ENCODE measurements around the gene LRP1B. TPM values are rescaled to one million over a fixed set of nuclear protein-coding genes. Genes with fewer than 3 reads are reported as not detected.

Gene LRP1B
- total and polyA plus RNA-seq, 2 of the 8 experiments (the other 6 are each of a cell fraction or from before 2014, with no cell fraction given) = 0.03 TPM; not detected in 1

DNA sequence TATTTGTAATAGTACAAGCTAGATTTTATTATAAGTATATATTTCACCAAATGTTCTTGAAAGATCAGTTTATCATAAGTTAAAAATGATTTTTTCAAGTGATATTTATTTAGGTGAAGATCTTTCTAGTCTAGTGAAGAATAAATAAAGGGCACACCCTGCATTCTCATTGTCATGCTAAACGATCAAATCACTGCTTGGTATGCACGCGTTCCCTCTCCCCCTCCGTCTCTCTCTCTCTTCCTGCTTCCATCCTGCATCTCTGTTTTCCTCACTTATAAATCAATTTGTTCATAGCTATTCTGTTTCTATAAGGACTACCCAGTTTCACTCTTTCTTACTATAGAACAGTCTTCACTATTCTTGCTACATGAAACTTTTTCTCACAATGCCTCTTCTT, 1067.4 kb downstream of the LRP1B start:
- WGBS, 2 experiments (ENCODE audit: extremely low coverage in 1 of 2, insufficient coverage in 1 of 2, insufficient read length in 1 of 2, insufficient replicate concordance in 2 of 2, low coverage in 1 of 2, low lambda C conversion rate in 2 of 2, missing lambda C conversion rate in 1 of 2) = 67% methylated on average over 4 of the region's 4 CpGs; no CpG with 5 or more reads in 1 of the 2 experiments

More for the DNA sequence above, 1067.4 kb downstream of the LRP1B start:
- no peaks in the 10 kb centered on the region for H3K79me2 ChIP-seq (ENCODE audit: control insufficient read depth in 1 of 2, insufficient read depth in 2 of 2, low read length in 2 of 2)
- FAIRE-seq (peak; percentile 7), DNase-seq (ENCODE audit: low read depth in 1 of 2, low spot score in 2 of 2) (no peak)
- H2BK120ac ChIP-seq (replicated peaks; ENCODE audit: low read depth, low read length) = no peak overlapping the region
- CTCF ChIA-PET (ENCODE audit: partially characterized antibody) = no interaction called here
- H2BK20ac ChIP-seq (ENCODE audit: low read length) = no peak overlapping the region
- no peaks in the 10 kb centered on the region for H3K23me2 ChIP-seq (ENCODE audit: low read depth, low read length)
- H4K5ac ChIP-seq (ENCODE audit: insufficient read length, low read depth, low read length) = no peak overlapping the region
- H3K18ac ChIP-seq (ENCODE audit: extremely low read depth, low read length) = no peak overlapping the region
- no peak overlapping the region for H3K4ac ChIP-seq (replicated peaks; ENCODE audit: insufficient read length, low read depth, low read length)
- H3K4me1 ChIP-seq (replicated peaks in 1 of 4; ENCODE audit: control insufficient read depth in 3 of 4, insufficient read depth in 4 of 4, low read length in 3 of 4) = peaks cover 0 to 6% (median 1%) of the 10 kb centered on the region in 4 experiments; a peak in 2 of 7 replicates
- H2BK12ac ChIP-seq (ENCODE audit: low read depth, low read length) = no peak overlapping the region
- H3K56ac ChIP-seq (replicated peaks; ENCODE audit: insufficient read length, low read depth, low read length) = no peak overlapping the region
- 0 out of 2 replicates have a peak overlapping the region, but pooled peaks have one; percentile 64 for H2AFZ ChIP-seq (ENCODE audit: low read length)
- H2AK5ac ChIP-seq (ENCODE audit: low read depth, low read length) = no peak overlapping the region
- no peak overlapping the region for H3K9ac ChIP-seq (replicated peaks in 1 of 4; ENCODE audit: extremely low read depth in 1 of 4, low read depth in 3 of 4, low read length in 3 of 4)
- no peaks in the 10 kb centered on the region for H3K27me3 ChIP-seq (replicated peaks in 1 of 4; ENCODE audit: control insufficient read depth in 3 of 4, extremely low read depth in 1 of 4, insufficient read depth in 3 of 4, low read length in 3 of 4)
- no peak overlapping the region for H3K14ac ChIP-seq (ENCODE audit: insufficient read length)
- no peak overlapping the region for H4K91ac ChIP-seq (replicated peaks; ENCODE audit: insufficient read length, low read length)
- H2BK15ac ChIP-seq (ENCODE audit: low read length) = no peak overlapping the region
- H3K27ac ChIP-seq (ENCODE audit: low read depth, low read length) = no peak overlapping the region
- no peak overlapping the region for H3K23ac ChIP-seq (ENCODE audit: insufficient read length)
- no peak overlapping the region for H4K8ac ChIP-seq (ENCODE audit: extremely low read depth, insufficient read depth, low read length)
- TF ChIP-seq TEAD4 (IDR thresholded peaks at IDR 0.05; ENCODE audit: low read depth, low read length) (peak; percentile 77), EP300 (IDR thresholded peaks at IDR 0.05; ENCODE audit: borderline replicate concordance in 1 of 2, low read depth in 2 of 2, low read length in 2 of 2) (no peak)
- no peaks in the 10 kb centered on the region for H3K79me1 ChIP-seq (ENCODE audit: low read depth, low read length)
- POLR2A ChIA-PET (ENCODE audit: partially characterized antibody) = no interaction called here
- H3K9me3 ChIP-seq (ENCODE audit: insufficient read depth in 2 of 2, low read depth in 1 of 2, low read length in 1 of 2) = no peaks in the 10 kb centered on the region
- H3K4me3 ChIP-seq (ENCODE audit: extremely low read depth in 1 of 4, insufficient read depth in 2 of 4, low read depth in 3 of 4, low read length in 4 of 4) = no peak overlapping the region
- H4K20me1 ChIP-seq (replicated peaks in 1 of 2; ENCODE audit: control insufficient read depth in 1 of 2, insufficient read depth in 2 of 2, low read length in 2 of 2) = no peaks in the 10 kb centered on the region
- no peaks in the 10 kb centered on the region for H3K36me3 ChIP-seq (ENCODE audit: control insufficient read depth in 2 of 4, insufficient read depth in 4 of 4, low read length in 3 of 4)
- no peak overlapping the region for H3K4me2 ChIP-seq (ENCODE audit: insufficient read depth in 1 of 2, low read depth in 2 of 2, low read length in 2 of 2)
- no peak overlapping the region for H2BK5ac ChIP-seq (ENCODE audit: low read depth, low read length)

All from H1 (cell line).